Body of pancreas (tissue), 4 donors: ENCODE results near the gene ABLIM3.

Source experiments
- CTCF ChIP-seq, 7 experiments: fragments of 450-650 bp in 4 of 7; fragments of 200-600 bp in 3 of 7; sonication (generic) in 3 of 7; IDR thresholded peaks; one replicate each; pipeline ENCODE4 v1.5.1; 2016 to 2019; ENCODE audit warnings: antibody characterized with exemption in 7 of 7
- POLR2A ChIP-seq, 3 donors: fragments of 450-650 bp; IDR thresholded peaks; one replicate each; pipeline ENCODE4 v1.6.1; 2016; ENCODE audit warnings: antibody characterized with exemption in 3 of 3, mild to moderate bottlenecking in 2 of 3

- TF ChIP-seq CTCF (IDR thresholded peaks at IDR 0.05) = no peak
- no peak for TF ChIP-seq POLR2A (IDR thresholded peaks at IDR 0.05)
These were observed 148.0 kb downstream of the ABLIM3 start for GRCh38 chr5:149289301-149289700.
